AG04449 (cell line): ENCODE measurements around the gene NARF.

Experiments
- CTCF ChIA-PET: fragments of 350-600 bp; formaldehyde crosslinking; extraction: SDS; loops from one replicate; lab custom pipeline; 2021; ENCODE audit warnings: antibody characterized with exemption; lab: Yijun Ruan, JAX
- POLR2A ChIA-PET: fragments of 400-600, 350-600 bp; formaldehyde crosslinking; extraction: SDS; loops from one replicate; lab custom pipeline; 2020; ENCODE audit warnings: antibody characterized with exemption, inconsistent platforms; lab: Yijun Ruan, JAX
- DNase-seq: peaks from one replicate; pipeline ENCODE4 v3.0.0-alpha.2; 2010; ENCODE audit warnings: low read depth, low spot score
- H3K4me3 ChIP-seq: 2 replicates; pipeline ENCODE4 v1.5.1; 2011; ENCODE audit warnings: low read depth, mild to moderate bottlenecking, control low read depth, low read length
- TF ChIP-seq, protein P1 (sequence below): IDR thresholded peaks from one replicate; pipeline ENCODE4 v1.5.1; 2011; ENCODE audit warnings: mild to moderate bottlenecking, moderate library complexity, low read length, control low read depth, inconsistent platforms; ENCODE audit not compliant: insufficient read depth; ENCODE audit errors: missing control alignments

The NARF gene

DNA sequence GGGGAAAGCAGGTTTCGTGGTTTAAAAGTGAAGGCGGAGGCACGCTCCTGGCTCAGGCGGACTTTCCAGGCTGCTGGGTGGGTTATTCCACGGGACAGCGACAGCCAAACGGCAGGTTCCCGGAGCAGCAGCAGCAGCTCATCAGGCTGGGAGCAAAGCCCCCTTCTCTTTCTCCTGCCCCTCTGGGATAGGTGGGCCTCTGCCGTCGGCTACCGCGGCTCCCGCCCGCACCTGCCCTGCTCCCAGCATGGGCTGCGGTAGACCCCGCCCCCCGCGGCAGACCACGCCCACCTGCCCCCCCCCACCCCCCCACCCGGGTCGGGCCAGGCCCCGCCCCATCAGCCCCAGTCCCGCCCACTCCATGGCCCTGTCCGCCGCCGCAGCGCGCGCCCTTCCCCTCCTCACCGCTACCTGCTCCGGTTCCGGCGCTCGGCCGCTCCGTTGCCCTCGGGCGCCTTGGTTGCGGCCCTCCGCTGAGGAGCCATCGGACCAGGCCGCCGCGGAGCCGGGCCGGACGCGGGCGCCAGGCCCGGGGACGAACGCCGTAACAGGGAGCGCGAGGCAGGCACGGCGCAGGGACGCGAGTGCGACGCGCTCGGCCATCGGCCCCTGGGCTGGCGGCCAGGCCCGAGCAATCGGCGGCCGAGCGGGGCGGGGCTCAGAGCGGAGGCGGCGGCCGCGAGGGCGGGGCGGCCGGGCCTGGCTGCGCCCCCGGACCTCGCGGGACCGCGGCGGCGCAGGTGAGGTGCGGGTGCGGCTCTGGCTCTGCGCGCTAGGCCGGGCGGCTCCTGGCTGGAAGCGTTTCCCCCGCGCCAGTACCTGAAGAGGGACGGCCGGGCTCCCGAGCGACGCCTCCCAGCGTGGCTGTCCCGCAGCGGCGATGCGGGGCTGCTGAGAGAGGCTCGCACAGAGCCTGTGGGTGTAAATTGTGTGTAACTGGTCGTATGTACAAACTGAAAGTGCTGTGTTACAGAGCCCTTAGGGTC lies 40.2 kb upstream of the NARF start, which contains the start of the genes HEXD and OGFOD3:
Gene HEXD (plus strand): TSS at position 347 of the 986 bp plus-strand sequence. CDS start 1,453 bp downstream, outside the sequence.
Gene OGFOD3 (minus strand): TSS at position 586 of the 986 bp plus-strand sequence. CDS start 101 bp downstream, at position 485.
- peak within 1 kb of the TSS; percentile 80 for H3K4me3 ChIP-seq
- CTCF ChIA-PET, result interaction anchor here (0.6 to 7.1 kb wide), 15 partner anchors 9 to 174 kb away, joined by 3 to 61 read pairs (median 4); no protein-coding TSS in a partner anchor
- no peak for DNase-seq
- TF ChIP-seq, protein P1, sequence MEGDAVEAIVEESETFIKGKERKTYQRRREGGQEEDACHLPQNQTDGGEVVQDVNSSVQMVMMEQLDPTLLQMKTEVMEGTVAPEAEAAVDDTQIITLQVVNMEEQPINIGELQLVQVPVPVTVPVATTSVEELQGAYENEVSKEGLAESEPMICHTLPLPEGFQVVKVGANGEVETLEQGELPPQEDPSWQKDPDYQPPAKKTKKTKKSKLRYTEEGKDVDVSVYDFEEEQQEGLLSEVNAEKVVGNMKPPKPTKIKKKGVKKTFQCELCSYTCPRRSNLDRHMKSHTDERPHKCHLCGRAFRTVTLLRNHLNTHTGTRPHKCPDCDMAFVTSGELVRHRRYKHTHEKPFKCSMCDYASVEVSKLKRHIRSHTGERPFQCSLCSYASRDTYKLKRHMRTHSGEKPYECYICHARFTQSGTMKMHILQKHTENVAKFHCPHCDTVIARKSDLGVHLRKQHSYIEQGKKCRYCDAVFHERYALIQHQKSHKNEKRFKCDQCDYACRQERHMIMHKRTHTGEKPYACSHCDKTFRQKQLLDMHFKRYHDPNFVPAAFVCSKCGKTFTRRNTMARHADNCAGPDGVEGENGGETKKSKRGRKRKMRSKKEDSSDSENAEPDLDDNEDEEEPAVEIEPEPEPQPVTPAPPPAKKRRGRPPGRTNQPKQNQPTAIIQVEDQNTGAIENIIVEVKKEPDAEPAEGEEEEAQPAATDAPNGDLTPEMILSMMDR, result no peak
- POLR2A ChIA-PET, result no interaction called here

DNA sequence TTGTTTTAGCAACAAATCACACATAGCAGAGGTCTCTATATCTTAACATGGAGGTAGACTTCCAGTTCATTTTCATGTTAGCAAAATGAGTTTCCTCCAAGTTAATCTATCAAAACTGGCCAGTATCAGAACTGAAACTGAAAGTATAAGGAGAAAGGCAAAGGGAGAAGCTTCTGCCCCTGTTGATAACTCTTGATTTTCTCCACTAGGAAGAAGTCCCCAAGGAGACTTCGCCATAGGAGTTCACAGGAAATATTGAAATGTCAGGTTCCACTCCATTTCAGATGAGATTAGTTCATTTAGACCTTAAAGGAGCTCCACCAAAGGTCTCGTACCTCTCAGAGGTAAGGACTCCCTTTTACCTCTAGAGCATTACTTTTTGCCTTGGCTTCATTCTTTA lies 39.0 kb upstream of the NARF start:
- CTCF ChIA-PET, result interaction anchor here (0.9 to 7.1 kb wide), 11 partner anchors 8 to 175 kb away, joined by 3 to 61 read pairs (median 4); no protein-coding TSS in a partner anchor
- TF ChIP-seq, protein P1, result no peak
- DNase-seq, result no peak
- peak overlapping the region; percentile 80 for H3K4me3 ChIP-seq
- POLR2A ChIA-PET, result no interaction called here

DNA sequence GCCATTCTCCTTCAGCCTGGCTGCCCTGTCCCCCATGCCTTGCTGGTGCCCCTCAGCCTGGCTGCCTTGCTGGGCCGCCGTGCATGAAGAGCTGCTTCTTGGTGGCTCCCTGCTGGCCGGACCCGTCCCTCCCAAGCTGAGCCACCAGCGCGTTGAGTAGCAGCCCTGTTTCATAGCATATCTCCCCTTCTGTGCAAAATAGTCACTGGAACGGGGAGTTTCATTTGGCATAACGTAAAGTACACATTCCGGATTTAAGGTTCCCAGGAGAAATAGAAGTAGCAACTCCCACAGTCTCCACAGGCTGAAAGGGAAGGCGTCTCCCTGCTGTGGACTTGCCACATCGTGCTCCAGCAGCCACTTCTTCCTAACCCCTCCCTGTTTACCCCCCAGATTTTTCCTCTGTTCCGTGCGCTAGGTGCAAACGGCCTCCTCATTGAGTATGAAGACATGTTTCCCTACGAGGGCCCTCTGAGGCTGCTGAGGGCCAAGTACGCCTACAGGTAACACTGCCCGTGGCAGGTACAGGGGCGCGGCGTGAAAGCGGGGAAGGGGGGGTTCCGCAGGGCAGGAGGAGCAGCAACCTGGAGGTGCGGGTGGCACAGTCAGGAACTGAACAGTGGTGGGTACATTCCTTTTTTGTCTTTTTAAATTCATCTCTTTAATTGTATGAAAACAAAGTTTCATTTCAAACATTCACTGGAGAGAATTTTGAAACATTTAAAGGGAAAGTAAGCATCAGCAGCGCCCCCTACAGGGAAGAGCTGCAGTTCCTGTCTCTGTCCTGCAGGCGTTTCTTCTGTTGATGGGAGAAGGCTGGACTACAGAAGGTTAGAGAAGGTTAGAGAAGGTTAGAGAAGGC lies 34.3 kb upstream of the NARF start:
- ChIA-PET POLR2A (no interaction called here), CTCF (interaction anchor here (1.0 to 2.3 kb wide), 5 partner anchors 8 to 58 kb away, joined by 3 to 5 read pairs (median 5); no protein-coding TSS in a partner anchor)
- DNase-seq, result no peak
- no peak overlapping the region for H3K4me3 ChIP-seq
- TF ChIP-seq, protein P1, result peak; percentile 59

DNA sequence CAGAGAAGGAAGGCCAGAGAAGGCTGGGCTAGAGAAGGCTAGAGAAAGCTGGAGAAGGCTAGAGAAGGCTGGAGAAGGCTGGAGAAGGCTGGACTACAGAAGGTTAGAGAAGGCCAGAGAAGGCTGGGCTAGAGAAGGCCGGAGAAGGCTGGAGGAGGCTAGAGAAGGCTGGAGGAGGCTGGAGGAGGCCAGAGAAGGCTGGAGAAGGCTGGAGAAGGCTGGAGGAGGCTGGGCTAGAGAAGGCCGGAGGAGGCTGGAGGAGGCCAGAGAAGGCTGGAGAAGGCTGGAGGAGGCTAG lies 33.7 kb upstream of the NARF start:
- ChIA-PET CTCF (interaction anchor here (1.0 to 2.3 kb wide), 4 partner anchors 9 to 59 kb away, joined by 3 to 5 read pairs (median 5); no protein-coding TSS in a partner anchor), POLR2A (no interaction called here)
- TF ChIP-seq, protein P1, result no peak
- no peak overlapping the region for H3K4me3 ChIP-seq
- DNase-seq, result no peak

DNA sequence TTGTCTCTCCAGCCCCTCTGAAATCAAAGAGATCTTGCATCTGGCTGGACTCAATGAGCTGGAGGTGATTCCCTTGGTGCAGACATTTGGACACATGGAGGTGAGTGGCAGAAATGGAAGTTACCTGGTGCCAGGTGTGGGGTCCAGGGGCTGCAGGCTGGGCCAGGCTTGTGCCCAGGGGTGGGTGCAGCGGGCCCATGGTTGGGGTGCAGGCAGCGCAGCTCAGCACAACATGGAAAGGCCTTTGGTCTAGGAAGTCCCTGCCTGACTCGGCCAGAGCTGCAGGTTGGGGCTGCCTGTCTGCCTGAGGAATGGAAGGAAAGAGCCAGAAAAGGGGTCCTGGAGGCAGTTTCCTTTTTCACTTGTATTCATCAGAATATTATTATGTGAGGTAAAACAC lies 30.0 kb upstream of the NARF start:
- no peak overlapping the region for H3K4me3 ChIP-seq
- ChIA-PET POLR2A (no interaction called here), CTCF (interaction anchor here (1.9 kb wide), 1 partner anchor 12 kb away, joined by 6 read pairs; no protein-coding TSS in a partner anchor)
- no peak for DNase-seq
- TF ChIP-seq, protein P1, result no peak
